Lung (tissue), 12 donors: ENCODE measurements around the gene C14orf119. TPM values are rescaled to one million over a fixed set of nuclear protein-coding genes. Genes with fewer than 3 reads are reported as not detected.

ENCODE experiments used
- ATAC-seq: fragments of 200-7000 bp; cut with Tn5 transposase; one replicate; pipeline ENCODE4 v1.9.1; 2020; ENCODE audit warnings: moderate number of reproducible peaks; ENCODE audit not compliant: insufficient read depth, low FRiP score
- DNase-seq, 3 donors: peaks; one replicate each; pipeline ENCODE4 v3.0.0-alpha.2; 2013 to 2017
- H3K27ac ChIP-seq, 2 donors: one replicate each; pipeline ENCODE4 v1.5.1; 2013; ENCODE audit warnings: mild to moderate bottlenecking in 2 of 2, moderate library complexity in 2 of 2, control low read depth in 1 of 2, inconsistent platforms in 1 of 2, low read depth in 1 of 2, low read length in 1 of 2
- H3K27me3 ChIP-seq, 3 donors: one replicate each; pipeline ENCODE4 v1.5.1; 2013; ENCODE audit warnings: low read length in 2 of 3; ENCODE audit not compliant: control insufficient read depth in 3 of 3, insufficient read depth in 3 of 3
- H3K36me3 ChIP-seq, 4 donors: one replicate each; pipeline ENCODE4 v1.5.1; 2013; ENCODE audit warnings: low read length in 4 of 4, mild to moderate bottlenecking in 1 of 4, moderate library complexity in 1 of 4; ENCODE audit not compliant: control insufficient read depth in 4 of 4, insufficient read depth in 4 of 4
- H3K4me1 ChIP-seq, 5 donors: one replicate each; pipeline ENCODE4 v1.5.1; 2013; ENCODE audit warnings: low read length in 5 of 5, mild to moderate bottlenecking in 2 of 5, moderate library complexity in 1 of 5; ENCODE audit not compliant: control insufficient read depth in 5 of 5, insufficient read depth in 5 of 5
- H3K4me3 ChIP-seq: one replicate; pipeline ENCODE4 v1.5.1; 2013; ENCODE audit warnings: mild to moderate bottlenecking, control low read depth, moderate library complexity
- H3K9ac ChIP-seq, 2 donors: one replicate each; pipeline ENCODE4 v1.5.1; 2013; ENCODE audit warnings: low read length in 2 of 2, control low read depth in 1 of 2; ENCODE audit not compliant: insufficient read depth in 1 of 2
- H3K9me3 ChIP-seq, 4 donors: one replicate each; pipeline ENCODE4 v1.5.1; 2013; ENCODE audit warnings: low read length in 3 of 4, mild to moderate bottlenecking in 1 of 4, moderate library complexity in 1 of 4; ENCODE audit not compliant: control insufficient read depth in 4 of 4, insufficient read depth in 3 of 4
- WGBS, 2 donors: extraction: QIAGEN DNeasy Blood & Tissue Kit; methylation state at CpG; one replicate each; pipeline ENCODE4 v1.1.7; 2013; 5-methylcytosine and 5-hydroxymethylcytosine counted together
- polyA plus RNA-seq, 2 donors: library from polyadenylated mRNA; stranded (reverse); fragments of 200-250 nt; gene quantifications; one replicate each; pipeline ENCODE4 v1.2.1, GENCODE V29; 2013
- total RNA-seq, 2 donors: library from RNA; depleted of rRNA in 1 of 2; stranded (reverse); fragments of >200 nt in 1 of 2; gene quantifications; one replicate each; pipeline ENCODE4 v1.2.1, GENCODE V29; 2014 to 2021
- TF ChIP-seq, protein P1 (sequence below): IDR thresholded peaks from 2 replicates; pipeline ENCODE4 v1.5.1; 2012; ENCODE audit warnings: mild to moderate bottlenecking; ENCODE audit errors: control extremely low read depth, extremely low read depth
- donor health status: control.
- donor health status: control.
- donor health status: Bipolar disorder and iron deficiency.
- donor health status: healthy.
- donor health status: DM: yes; HTN: yes; CAD: no.

Gene C14orf119
- total and polyA plus RNA-seq, 4 donors = 23.9 to 64.9 (median 41.4) TPM

DNA sequence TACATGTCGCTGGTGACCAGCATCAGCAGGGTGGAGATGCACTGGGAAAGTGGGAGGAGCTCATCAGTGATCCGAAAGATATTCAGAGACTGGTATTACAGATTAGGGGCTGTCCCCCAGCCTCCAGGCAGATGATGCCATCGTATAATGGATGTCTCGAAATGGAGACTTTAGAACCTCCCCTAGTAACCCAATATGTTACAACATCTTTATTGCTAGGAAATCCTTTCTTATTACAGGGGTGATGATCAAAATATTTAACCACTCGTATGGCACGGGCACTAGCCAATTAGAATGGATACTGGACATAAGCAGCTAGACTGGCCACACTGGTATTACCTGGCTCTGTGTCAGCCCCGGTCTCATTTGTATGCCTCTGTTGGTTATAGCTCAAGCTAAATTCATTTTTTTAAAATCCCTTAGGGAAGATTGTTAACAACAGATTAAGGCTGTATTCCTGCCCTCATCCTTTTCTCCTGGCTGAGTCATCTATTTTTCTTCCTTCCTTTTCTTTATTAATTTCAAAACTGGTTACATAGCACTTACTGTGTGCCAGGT lies 34.5 kb downstream of the C14orf119 start:
- Histone ChIP-seq H3K9me3 (no peaks in the 10 kb centered on the region), H3K36me3 (peaks cover 0 to 45% (median 21%) of the 10 kb centered on the region in 4 donors), H3K4me1 (no peaks in the 10 kb centered on the region), H3K4me3 (no peak overlapping the region), H3K27ac (no peak overlapping the region), H3K27me3 (no peaks in the 10 kb centered on the region), H3K9ac (no peak overlapping the region)
- ATAC-seq (no peak), DNase-seq (no peak)
- TF ChIP-seq, protein P1, sequence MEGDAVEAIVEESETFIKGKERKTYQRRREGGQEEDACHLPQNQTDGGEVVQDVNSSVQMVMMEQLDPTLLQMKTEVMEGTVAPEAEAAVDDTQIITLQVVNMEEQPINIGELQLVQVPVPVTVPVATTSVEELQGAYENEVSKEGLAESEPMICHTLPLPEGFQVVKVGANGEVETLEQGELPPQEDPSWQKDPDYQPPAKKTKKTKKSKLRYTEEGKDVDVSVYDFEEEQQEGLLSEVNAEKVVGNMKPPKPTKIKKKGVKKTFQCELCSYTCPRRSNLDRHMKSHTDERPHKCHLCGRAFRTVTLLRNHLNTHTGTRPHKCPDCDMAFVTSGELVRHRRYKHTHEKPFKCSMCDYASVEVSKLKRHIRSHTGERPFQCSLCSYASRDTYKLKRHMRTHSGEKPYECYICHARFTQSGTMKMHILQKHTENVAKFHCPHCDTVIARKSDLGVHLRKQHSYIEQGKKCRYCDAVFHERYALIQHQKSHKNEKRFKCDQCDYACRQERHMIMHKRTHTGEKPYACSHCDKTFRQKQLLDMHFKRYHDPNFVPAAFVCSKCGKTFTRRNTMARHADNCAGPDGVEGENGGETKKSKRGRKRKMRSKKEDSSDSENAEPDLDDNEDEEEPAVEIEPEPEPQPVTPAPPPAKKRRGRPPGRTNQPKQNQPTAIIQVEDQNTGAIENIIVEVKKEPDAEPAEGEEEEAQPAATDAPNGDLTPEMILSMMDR = no peak
- WGBS, 2 donors = 82 to 84% methylated on average over 7 of the region's 7 CpGs

DNA sequence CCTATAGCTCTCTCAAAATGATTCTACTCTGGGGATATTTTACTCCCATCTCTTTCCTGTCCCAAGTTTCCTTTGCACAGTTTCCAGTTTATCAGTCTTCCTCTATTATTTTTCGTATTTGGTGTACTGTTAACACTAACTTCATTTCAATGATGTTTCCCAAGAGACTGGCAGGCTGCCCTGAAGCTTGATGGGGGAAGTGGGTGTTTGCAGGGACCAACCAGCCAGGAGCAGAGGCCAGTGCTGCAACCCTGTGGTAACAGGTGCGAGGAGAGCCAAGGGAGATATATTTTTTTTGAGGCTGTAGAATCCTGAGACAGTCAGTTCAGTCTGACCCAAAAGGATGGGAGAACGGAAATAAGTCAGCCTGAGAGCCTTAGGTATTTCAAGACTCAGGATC lies 35.6 kb downstream of the C14orf119 start:
- ATAC-seq = peak; percentile 19
- Histone ChIP-seq H3K9me3 (no peaks in the 10 kb centered on the region), H3K9ac (no peak overlapping the region), H3K27ac (no peak overlapping the region), H3K4me1 (no peaks in the 10 kb centered on the region), H3K27me3 (no peaks in the 10 kb centered on the region), H3K36me3 (peaks cover 0 to 45% (median 20%) of the 10 kb centered on the region in 4 donors), H3K4me3 (no peak overlapping the region)
- DNase-seq = no peak
- 28 to 39% methylated on average over 3 of the region's 3 CpGs for WGBS, 2 donors
- TF ChIP-seq, protein P1 = no peak

DNA sequence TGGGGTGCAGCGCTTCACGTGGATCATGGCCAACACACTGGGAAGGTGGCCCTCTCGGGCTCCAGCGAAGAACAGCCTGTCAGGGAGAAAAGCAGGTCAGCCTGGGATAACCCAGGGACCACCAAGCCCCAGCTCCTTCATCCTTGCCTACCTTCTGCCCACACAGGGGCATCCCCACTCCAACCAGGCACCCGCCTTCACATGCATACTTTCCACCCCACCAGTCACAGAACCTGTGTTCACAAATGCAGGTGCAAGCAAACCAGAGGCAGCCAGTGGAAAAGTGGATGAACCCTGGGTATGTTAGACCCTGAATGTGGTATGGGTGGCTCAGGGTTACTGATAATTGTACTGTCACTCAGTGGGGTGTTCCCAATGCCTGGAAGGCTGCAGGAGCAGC lies 36.2 kb downstream of the C14orf119 start:
- no peak for ATAC-seq
- no peak for DNase-seq
- TF ChIP-seq, protein P1 = no peak
- H3K36me3 ChIP-seq = peaks cover 0 to 48% (median 19%) of the 10 kb centered on the region in 4 donors
- no peaks in the 10 kb centered on the region for H3K4me1 ChIP-seq
- no peaks in the 10 kb centered on the region for H3K27me3 ChIP-seq
- H3K9me3 ChIP-seq = no peaks in the 10 kb centered on the region
- H3K4me3 ChIP-seq = no peak overlapping the region
- 79 to 80% methylated on average over 5 of the region's 5 CpGs for WGBS, 2 donors
- no peak overlapping the region for H3K27ac ChIP-seq
- H3K9ac ChIP-seq = no peak overlapping the region

DNA sequence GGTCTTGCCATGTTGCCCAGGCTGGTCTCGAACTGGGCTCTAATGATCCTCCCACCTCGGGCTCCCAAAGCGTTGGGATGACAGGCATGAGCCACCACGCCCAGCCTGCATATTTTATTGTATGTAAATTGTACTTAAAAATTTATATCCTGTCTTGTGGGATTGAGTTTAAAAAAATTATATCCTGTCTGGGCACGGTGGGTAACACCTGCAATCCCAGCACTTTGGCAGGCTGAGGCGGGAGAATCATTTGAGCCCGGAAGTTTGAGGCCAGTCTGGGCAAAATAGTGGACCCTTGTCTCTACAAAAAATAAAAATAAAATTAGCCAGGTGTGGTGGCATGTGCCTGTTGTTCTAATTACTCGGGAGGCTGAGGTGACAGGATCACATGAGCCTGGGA lies 37.7 kb downstream of the C14orf119 start:
- no peak for DNase-seq
- no peak overlapping the region for H3K4me3 ChIP-seq
- TF ChIP-seq, protein P1 = no peak
- H3K27me3 ChIP-seq = no peaks in the 10 kb centered on the region
- WGBS, 2 donors = 71 to 81% methylated on average over 8 of the region's 8 CpGs
- no peak overlapping the region for H3K9ac ChIP-seq
- no peaks in the 10 kb centered on the region for H3K9me3 ChIP-seq
- H3K4me1 ChIP-seq = peaks cover 0 to 6% (median 0%) of the 10 kb centered on the region in 5 donors
- H3K36me3 ChIP-seq = peaks cover 0 to 48% (median 20%) of the 10 kb centered on the region in 4 donors
- ATAC-seq = no peak
- H3K27ac ChIP-seq = no peak overlapping the region
